Activated CD4-positive, CD25-positive, alpha-beta regulatory T cell treated with anti-CD3 and anti-CD28 coated beads, Interleukin-2, amount 50 U/mL, for 24 hours (primary cell): ENCODE results near the gene TAF8.
"Not testable (repeated sequence)": the region's sequence is repeated elsewhere in the genome, so short reads cannot be mapped to it uniquely, and the experiment has no call there.

Experiments
- ATAC-seq, 2 donors: fragments of 150-1000 bp; cut with Tn5 transposase; one replicate each; pipeline ENCODE4 v1.10.0; 2021; ENCODE audit warnings: mild to moderate bottlenecking in 1 of 2, moderate library complexity in 1 of 2

Gene TAF8

DNA sequence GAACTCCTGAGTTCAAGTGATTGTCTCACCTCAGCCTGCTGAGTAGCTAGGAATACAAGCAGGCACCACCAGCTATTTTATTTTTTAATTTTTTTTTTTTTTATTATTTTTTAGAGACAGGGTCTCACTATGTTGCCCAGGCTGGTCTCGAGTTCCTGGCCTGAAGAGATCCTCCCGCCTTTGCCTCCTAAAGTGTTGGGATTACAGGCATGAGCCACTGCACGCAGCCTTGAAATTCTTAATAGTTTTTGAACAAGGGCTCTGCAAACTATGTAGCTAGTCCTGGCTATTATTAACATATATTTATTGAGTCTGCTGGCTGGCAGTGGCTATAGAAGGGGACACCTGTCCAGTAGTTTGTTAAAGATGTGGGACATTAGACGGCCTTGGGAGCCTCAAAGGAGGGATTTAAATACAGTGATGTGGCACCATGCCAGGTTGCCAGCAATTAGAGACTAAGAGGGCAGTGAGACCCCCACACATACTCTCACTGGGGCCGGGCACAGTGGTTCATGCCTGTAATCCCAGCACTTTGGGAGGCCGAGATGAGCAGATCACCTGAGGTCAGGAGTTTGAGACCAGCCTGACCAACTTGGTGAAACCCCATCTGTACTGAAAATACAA, 21.1 kb upstream of the TAF8 start:
- no peak for ATAC-seq

DNA sequence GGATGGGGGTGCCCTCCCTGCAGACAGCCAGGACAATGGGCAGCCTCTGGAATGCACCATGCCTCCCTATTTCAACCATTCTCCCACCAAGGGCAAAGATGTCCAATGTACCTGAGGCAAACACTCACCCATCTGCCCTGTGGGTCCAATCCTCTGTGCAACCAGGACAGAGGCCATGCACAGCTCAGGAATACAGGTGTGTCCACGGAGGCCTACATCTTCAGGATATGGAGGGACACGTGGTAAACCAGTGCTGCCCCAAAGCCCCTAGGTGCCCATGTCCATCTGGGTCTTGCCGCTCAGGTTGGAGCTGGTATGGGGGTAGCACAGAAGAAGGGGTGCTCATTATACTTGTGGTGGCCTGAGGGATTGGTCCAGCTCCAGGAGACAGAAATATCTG, 20.4 kb upstream of the TAF8 start:
- ATAC-seq: no peak

DNA sequence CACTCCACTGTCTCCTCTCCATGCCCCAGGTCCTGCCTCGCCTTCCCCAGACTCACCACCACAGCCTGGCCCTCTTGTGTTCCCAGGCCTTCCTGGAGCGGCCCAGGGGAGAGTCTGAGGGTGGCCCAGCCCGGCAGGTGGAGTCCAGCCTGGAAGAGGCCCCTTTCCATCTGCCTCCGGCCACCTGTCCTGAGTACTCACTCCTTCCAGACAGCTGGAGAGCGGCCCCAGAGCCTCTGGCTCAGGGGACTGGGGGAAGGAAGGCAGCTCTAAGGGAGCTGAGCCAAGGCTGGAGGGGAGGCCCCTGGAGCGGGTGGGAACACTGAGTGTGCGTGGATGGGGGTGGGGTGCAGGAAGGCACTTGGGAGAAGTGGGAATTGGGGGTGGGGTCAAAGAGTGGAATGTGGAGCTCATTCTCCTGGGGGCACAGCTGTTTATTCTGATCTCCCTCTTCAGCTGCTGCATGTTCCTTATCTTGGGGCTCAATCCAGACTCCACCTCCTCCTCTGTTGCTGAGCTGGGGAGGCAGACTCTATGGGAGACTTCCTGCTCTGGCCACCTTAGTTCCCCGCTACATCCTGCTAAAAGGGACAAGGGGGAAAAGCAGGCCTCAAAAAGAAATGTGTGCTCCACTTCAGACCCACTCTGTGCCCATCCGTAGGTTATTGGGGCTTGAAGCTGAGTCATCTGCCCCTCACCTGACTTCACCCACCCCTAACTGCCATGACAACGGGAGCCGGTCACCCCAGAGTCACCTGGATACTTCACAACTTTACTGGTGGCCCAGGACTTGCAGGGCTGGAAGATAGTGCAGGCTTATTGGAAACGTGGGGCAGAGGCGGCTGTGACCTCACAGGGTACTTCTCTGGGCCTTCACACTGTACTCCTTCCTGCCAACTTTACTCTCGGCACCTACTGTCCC, 19.5 kb upstream of the TAF8 start:
- ATAC-seq: peak; percentile 69 to 72

DNA sequence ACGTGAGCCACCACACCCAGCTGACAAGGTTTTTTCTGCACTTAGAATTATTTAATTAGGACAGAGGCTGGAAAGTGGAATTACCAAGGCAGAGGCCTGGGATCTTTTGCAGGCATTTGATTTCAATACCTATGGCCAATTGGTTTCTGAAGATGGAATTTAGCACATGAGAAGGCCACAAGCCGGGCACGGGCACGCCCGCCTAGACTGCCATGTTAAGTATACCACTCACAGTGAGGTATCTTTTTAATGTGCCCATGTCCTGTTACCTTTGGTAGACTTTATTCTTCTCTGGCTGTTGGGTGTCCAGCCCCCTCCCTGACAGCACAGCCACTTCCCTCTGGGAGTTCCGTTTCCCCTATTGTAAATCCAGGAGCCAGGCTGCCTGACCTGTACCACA, 18.0 kb upstream of the TAF8 start:
- ATAC-seq: no peak

DNA sequence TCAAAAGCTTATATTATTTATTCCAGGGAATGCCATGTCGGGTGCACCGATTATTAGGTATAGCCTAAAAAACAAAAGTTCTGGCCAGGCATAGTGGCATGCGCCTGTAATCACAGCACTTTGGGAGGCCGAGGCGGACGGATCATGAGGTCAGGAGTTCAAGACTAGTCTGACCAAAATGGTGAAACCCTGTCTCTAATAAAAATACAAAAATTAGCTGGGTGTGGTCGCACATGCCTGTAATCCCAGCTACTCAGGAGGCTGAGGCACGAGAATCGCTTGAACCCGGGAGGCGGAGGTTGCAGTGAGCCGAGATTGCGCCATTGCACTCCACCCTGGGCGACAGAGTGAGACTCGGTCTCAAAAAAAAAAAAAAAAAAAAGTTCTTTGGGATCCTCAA, 12.7 kb upstream of the TAF8 start:
- ATAC-seq: not testable (repeated sequence)

- no peak for ATAC-seq
Measured at GRCh38 chr6:42038163-42038562, 12.2 kb upstream of the TAF8 start.

GRCh38 chr6:42038811-42039408, 11.4 kb upstream of the TAF8 start:
- no peak for ATAC-seq

- ATAC-seq: no peak
Measured at GRCh38 chr6:42040856-42041480, 9.4 kb upstream of the TAF8 start.

DNA sequence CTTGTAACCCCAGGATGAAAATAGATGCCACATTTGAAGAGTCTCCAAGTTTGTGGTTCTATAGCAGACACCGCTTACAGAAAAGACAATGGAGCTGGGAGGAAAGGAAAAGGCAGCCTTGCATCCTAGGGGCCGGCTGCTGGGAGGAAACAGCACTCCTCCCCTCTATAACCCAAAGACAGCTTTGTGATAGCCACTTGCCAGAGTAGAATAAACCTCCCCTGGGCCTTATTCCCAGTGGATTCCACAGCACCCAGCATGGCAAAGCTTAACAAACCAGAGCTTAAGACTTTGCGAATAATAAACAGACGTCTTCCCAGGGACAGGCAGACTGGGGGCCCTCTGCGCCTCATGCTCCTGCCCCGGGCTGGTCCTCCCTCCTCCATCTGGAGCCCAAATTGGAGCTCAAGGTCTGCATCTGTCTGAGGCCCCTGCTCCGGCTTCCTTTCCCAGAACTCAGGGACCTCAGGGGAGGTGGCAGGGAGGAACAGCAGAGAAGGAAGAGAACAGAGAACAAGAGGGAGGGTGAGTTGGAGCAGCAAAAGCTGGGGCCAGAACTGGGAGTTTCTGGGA, 8.8 kb upstream of the TAF8 start:
- ATAC-seq: no peak

DNA sequence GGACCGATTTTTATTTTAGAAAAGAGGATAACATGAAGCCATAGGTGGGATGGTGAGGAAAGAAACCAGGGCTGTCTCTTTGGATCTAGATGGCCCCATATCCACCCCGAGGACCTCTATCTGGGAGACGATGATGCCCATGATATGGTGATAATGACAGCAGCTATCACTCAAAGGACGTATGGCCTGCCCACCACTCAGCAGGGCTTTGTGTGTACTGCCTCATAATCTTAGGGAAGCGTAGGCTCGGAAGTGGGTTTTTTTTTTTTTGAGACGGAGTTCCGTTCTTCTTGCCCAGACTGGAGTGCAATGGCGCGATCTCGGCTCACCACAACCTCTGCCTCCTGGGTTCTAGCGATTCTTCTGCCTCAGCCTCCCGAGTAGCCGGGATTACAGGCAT, 8.2 kb upstream of the TAF8 start:
- no peak for ATAC-seq

GRCh38 chr6:42043787-42044475, 6.4 kb upstream of the TAF8 start:
- peak; percentile 62 to 67 for ATAC-seq

- no peak for ATAC-seq
Measured at GRCh38 chr6:42045538-42046460, 4.5 kb upstream of the TAF8 start.

- ATAC-seq: no peak
Measured at GRCh38 chr6:42046464-42047212, 3.7 kb upstream of the TAF8 start.

- no peak for ATAC-seq
Measured at GRCh38 chr6:42047213-42047590, 3.1 kb upstream of the TAF8 start.

DNA sequence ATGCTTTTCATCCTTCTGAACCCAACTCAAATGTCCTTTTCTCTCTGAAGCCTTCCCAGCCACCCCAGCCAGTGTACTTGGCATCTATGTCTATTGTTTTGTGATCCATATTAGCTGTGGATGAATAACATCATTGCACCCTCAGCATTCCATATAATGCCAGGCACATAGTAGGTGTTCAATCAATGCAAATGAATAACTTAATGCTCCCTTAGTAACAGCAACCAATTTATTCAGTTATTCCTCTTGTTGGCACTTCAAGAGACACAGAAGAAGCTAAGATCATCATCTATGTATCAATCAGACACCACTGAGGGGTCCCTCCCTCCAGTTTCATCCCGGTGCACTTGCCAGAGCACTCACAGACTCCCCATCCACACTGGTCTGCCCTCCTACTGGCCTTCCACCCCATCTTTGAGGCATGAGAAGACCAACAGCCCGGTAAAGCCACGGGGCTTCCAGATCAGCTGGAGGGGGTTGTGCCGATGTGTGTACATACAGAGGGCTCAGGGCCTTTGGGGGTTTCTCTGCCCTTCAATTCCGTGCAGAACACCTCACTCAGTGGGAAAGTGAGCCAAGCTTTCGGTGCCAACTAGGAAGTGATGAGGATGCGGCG, 2.4 kb upstream of the TAF8 start:
- no peak for ATAC-seq

- ATAC-seq: no peak
Measured at GRCh38 chr6:42049116-42049809, 1.1 kb upstream of the TAF8 start.

GRCh38 chr6:42049948-42050296, 402 bp upstream of the TAF8 start:
- peak in 1 of 2 donors; percentile 3 for ATAC-seq

DNA sequence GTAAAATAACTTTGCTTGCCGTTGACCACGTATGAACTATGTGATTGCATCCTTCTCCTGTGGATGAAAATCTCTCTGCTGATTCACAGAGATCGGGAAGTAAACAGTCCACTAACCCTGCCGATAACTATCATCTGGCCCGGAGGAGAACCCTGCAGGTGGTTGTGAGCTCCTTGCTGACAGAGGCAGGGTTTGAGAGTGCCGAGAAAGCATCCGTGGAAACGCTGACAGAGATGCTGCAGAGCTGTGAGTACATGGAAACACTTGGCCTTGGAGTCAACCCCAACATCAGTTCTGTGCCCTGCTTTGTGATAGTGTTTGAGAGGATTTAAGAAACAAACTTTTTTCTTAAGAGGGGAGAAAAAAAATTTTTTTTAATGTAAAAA, 937 bp downstream of the TAF8 start:
- no peak for ATAC-seq

DNA sequence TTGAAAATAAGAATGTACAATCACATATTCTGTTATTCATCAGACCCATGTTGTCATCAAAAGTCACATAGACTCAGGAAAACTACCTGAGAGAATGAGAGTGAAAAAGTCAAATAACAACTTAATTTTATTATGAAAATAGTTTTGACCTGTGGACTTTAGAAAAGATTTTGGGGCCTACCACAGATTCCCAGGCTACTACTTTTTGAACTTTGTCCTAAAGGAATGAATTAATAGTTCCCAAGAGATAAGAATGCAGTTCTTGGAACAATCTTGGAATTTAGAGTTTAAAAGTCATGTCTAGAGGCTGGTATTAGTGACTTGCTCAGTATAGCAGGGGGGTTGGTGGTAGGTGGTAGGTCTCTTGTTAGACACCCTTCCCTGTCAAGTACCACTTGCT, 3.3 kb downstream of the TAF8 start:
- no peak for ATAC-seq

DNA sequence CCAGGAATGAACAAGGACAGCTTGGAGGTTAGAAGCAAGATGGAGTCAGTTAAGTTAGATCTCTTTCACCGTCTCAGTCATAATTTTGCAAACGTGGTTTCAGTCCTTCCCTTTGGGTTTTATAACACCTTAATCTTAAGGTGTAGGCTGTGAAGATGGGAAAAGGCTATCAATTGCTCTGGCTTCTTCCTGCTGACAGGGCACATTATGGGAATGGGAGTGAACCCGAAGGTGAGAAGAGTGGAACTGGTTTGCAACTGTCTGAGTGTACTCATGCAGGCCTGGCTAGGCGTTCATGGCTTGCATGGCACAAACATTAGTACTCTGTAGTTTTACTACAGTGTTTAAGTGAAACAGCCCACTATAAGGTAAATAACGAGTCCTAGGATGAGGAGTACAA, 9.4 kb downstream of the TAF8 start:
- ATAC-seq: no peak
